K562 (cell line): ENCODE data around the gene HOXD4. TPM values are rescaled to one million over a fixed set of nuclear protein-coding genes. Genes with fewer than 3 reads are reported as not detected.

ENCODE experiments used
- EP300 ChIP-seq: IDR thresholded peaks from 2 replicates; pipeline ENCODE4 v1.6.1; 2012; ENCODE audit warnings: low read length, improper control_type of control experiment
- SRSF3 ChIP-seq: fragments of 200-400 bp; formaldehyde crosslinking; IDR thresholded peaks from 2 replicates; pipeline ENCODE4 v1.6.1; 2016; ENCODE audit warnings: mild to moderate bottlenecking, low read length, moderate library complexity; ENCODE audit not compliant: insufficient read depth
- STAT5B ChIP-seq: fragments of 250-450 bp; sonication (Bioruptor Pico); IDR thresholded peaks from 2 replicates; pipeline ENCODE4 v1.8.0; 2021; ENCODE audit warnings: mild to moderate bottlenecking, inconsistent platforms
- TAF15 ChIP-seq: fragments of 200-400 bp; formaldehyde crosslinking; IDR thresholded peaks from 2 replicates; pipeline ENCODE4 v1.6.1; 2017; ENCODE audit warnings: mild to moderate bottlenecking, low read depth, low read length, moderate library complexity
- TGIF2 ChIP-seq: sonication (generic); formaldehyde crosslinking; IDR thresholded peaks from 2 replicates; pipeline ENCODE4 v1.8.1; 2022; ENCODE audit warnings: mild to moderate bottlenecking, missing genetic modification reagents, moderate library complexity
- ZNF431 ChIP-seq: sonication (generic); formaldehyde crosslinking; IDR thresholded peaks from 2 replicates; pipeline ENCODE4 v1.8.0; 2022; ENCODE audit warnings: mild to moderate bottlenecking, missing genetic modification reagents
- polyA plus RNA-seq, 8 experiments: library from polyadenylated mRNA; depleted of rRNA in 4 of 8; stranded (reverse) in 5 of 8; unstranded in 3 of 8; fragments of >200 nt; fragmentation: Nextera tagmentation in 2 of 8; fragmentation: Illumina TruSeq in 1 of 8; extraction: Ambion mirVana in 2 of 8; extraction: Trizol in 1 of 8; gene quantifications; 2 replicates each; pipeline versions ENCODE4 v1.2.1 to v1.2.3, GENCODE V29; 2011 to 2014; ENCODE audit warnings: inconsistent platforms in 1 of 8, missing spikeins in 1 of 8
- total RNA-seq, 7 experiments: library from RNA; depleted of rRNA in 6 of 7; stranded (reverse); fragments of >200 nt in 6 of 7; fragmentation: Illumina TruSeq in 2 of 7; extraction: Trizol in 2 of 7; gene quantifications; 2 replicates each; pipeline versions ENCODE4 v1.2.1 to v1.2.3, GENCODE V29; 2011 to 2021; ENCODE audit warnings: low replicate concordance in 1 of 7
- TF ChIP-seq, protein P1 (sequence below): fragments of 450-650 bp; IDR thresholded peaks from 2 replicates; pipeline ENCODE4 v1.6.1; 2016; ENCODE audit warnings: mild to moderate bottlenecking, moderate library complexity
- TF ChIP-seq, protein P2 (sequence below): fragments of 250-450 bp; sonication (Bioruptor Pico); IDR thresholded peaks from 2 replicates; pipeline ENCODE4 v1.4.0; 2020
- TF ChIP-seq, protein P3 (sequence below): sonication (generic); formaldehyde crosslinking; IDR thresholded peaks from 2 replicates; pipeline ENCODE4 v1.8.1; 2022; ENCODE audit warnings: missing genetic modification reagents

Gene HOXD4
- total and polyA plus RNA-seq, 9 of the 15 experiments (the other 6 are each of a cell fraction or from before 2014, with no cell fraction given): not detected

DNA sequence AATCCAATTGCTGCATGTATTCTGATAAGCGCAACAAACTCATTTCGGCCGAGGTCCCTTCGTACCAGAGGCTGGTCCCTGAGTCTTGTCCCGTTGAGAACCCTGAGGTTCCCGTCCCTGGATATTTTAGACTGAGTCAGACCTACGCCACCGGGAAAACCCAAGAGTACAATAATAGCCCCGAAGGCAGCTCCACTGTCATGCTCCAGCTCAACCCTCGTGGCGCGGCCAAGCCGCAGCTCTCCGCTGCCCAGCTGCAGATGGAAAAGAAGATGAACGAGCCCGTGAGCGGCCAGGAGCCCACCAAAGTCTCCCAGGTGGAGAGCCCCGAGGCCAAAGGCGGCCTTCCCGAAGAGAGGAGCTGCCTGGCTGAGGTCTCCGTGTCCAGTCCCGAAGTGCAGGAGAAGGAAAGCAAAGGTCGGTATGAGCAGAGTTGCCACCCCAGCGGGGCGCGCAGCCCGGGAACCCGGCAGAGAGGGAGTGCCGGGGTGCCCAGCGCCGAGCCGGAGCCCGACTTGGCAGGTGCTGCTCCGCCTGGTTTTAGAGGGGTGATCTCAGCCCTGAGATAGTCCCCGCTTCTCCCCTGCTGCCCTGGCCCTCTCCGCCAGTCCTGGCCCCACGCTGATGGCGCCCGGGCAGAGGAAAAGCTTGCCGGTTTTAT, 34.1 kb upstream of the HOXD4 start (continued):
- TF ChIP-seq, protein P1, sequence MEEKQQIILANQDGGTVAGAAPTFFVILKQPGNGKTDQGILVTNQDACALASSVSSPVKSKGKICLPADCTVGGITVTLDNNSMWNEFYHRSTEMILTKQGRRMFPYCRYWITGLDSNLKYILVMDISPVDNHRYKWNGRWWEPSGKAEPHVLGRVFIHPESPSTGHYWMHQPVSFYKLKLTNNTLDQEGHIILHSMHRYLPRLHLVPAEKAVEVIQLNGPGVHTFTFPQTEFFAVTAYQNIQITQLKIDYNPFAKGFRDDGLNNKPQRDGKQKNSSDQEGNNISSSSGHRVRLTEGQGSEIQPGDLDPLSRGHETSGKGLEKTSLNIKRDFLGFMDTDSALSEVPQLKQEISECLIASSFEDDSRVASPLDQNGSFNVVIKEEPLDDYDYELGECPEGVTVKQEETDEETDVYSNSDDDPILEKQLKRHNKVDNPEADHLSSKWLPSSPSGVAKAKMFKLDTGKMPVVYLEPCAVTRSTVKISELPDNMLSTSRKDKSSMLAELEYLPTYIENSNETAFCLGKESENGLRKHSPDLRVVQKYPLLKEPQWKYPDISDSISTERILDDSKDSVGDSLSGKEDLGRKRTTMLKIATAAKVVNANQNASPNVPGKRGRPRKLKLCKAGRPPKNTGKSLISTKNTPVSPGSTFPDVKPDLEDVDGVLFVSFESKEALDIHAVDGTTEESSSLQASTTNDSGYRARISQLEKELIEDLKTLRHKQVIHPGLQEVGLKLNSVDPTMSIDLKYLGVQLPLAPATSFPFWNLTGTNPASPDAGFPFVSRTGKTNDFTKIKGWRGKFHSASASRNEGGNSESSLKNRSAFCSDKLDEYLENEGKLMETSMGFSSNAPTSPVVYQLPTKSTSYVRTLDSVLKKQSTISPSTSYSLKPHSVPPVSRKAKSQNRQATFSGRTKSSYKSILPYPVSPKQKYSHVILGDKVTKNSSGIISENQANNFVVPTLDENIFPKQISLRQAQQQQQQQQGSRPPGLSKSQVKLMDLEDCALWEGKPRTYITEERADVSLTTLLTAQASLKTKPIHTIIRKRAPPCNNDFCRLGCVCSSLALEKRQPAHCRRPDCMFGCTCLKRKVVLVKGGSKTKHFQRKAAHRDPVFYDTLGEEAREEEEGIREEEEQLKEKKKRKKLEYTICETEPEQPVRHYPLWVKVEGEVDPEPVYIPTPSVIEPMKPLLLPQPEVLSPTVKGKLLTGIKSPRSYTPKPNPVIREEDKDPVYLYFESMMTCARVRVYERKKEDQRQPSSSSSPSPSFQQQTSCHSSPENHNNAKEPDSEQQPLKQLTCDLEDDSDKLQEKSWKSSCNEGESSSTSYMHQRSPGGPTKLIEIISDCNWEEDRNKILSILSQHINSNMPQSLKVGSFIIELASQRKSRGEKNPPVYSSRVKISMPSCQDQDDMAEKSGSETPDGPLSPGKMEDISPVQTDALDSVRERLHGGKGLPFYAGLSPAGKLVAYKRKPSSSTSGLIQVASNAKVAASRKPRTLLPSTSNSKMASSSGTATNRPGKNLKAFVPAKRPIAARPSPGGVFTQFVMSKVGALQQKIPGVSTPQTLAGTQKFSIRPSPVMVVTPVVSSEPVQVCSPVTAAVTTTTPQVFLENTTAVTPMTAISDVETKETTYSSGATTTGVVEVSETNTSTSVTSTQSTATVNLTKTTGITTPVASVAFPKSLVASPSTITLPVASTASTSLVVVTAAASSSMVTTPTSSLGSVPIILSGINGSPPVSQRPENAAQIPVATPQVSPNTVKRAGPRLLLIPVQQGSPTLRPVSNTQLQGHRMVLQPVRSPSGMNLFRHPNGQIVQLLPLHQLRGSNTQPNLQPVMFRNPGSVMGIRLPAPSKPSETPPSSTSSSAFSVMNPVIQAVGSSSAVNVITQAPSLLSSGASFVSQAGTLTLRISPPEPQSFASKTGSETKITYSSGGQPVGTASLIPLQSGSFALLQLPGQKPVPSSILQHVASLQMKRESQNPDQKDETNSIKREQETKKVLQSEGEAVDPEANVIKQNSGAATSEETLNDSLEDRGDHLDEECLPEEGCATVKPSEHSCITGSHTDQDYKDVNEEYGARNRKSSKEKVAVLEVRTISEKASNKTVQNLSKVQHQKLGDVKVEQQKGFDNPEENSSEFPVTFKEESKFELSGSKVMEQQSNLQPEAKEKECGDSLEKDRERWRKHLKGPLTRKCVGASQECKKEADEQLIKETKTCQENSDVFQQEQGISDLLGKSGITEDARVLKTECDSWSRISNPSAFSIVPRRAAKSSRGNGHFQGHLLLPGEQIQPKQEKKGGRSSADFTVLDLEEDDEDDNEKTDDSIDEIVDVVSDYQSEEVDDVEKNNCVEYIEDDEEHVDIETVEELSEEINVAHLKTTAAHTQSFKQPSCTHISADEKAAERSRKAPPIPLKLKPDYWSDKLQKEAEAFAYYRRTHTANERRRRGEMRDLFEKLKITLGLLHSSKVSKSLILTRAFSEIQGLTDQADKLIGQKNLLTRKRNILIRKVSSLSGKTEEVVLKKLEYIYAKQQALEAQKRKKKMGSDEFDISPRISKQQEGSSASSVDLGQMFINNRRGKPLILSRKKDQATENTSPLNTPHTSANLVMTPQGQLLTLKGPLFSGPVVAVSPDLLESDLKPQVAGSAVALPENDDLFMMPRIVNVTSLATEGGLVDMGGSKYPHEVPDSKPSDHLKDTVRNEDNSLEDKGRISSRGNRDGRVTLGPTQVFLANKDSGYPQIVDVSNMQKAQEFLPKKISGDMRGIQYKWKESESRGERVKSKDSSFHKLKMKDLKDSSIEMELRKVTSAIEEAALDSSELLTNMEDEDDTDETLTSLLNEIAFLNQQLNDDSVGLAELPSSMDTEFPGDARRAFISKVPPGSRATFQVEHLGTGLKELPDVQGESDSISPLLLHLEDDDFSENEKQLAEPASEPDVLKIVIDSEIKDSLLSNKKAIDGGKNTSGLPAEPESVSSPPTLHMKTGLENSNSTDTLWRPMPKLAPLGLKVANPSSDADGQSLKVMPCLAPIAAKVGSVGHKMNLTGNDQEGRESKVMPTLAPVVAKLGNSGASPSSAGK: no peak
- TF ChIP-seq ZNF431 (CRISPR knock-in tag) (no peak), TAF15 (no peak), EP300 (no peak), TGIF2 (CRISPR knock-in tag) (no peak), SRSF3 (no peak), STAT5B (CRISPR knock-in tag) (no peak)
- TF ChIP-seq, protein P2, sequence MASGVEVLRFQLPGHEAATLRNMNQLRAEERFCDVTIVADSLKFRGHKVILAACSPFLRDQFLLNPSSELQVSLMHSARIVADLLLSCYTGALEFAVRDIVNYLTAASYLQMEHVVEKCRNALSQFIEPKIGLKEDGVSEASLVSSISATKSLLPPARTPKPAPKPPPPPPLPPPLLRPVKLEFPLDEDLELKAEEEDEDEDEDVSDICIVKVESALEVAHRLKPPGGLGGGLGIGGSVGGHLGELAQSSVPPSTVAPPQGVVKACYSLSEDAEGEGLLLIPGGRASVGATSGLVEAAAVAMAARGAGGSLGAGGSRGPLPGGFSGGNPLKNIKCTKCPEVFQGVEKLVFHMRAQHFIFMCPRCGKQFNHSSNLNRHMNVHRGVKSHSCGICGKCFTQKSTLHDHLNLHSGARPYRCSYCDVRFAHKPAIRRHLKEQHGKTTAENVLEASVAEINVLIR (CRISPR knock-in tag): no peak
- TF ChIP-seq, protein P3, sequence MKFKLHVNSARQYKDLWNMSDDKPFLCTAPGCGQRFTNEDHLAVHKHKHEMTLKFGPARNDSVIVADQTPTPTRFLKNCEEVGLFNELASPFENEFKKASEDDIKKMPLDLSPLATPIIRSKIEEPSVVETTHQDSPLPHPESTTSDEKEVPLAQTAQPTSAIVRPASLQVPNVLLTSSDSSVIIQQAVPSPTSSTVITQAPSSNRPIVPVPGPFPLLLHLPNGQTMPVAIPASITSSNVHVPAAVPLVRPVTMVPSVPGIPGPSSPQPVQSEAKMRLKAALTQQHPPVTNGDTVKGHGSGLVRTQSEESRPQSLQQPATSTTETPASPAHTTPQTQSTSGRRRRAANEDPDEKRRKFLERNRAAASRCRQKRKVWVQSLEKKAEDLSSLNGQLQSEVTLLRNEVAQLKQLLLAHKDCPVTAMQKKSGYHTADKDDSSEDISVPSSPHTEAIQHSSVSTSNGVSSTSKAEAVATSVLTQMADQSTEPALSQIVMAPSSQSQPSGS (CRISPR knock-in tag): no peak
